ENCODE results near the gene TUBE1. TPM values are rescaled to one million over a fixed set of nuclear protein-coding genes. Genes with fewer than 3 reads are reported as not detected.
A peak's percentile ranks its signal among the peaks of the same experiment; 100 is the strongest.

Gene TUBE1
- total RNA-seq, 1 donor from 2014 or later, result 21.0 TPM

- H3K36me3 Mint-ChIP-seq (ENCODE audit: low read depth), result peaks cover 19% of the 10 kb centered on the region
- peaks cover 16% of the 10 kb centered on the region for H3K9me3 Mint-ChIP-seq
- intact Hi-C loops (cut with micrococcal nuclease), result no loop called here
- no peak overlapping the region for H3K4me3 Mint-ChIP-seq (ENCODE audit: low read depth)
- peak; percentile 43 for DNase-seq (ENCODE audit: low spot score)
- peaks cover 69% of the 10 kb centered on the region for H3K4me1 Mint-ChIP-seq (ENCODE audit: low read depth)
- no peaks in the 10 kb centered on the region for H3K27me3 Mint-ChIP-seq (ENCODE audit: low read depth)
- H3K27ac Mint-ChIP-seq, result peak overlapping the region; percentile 95
Measured at GRCh38 chr6:112029045-112029822, 58.0 kb downstream of the TUBE1 start.

- no peaks in the 10 kb centered on the region for H3K27me3 Mint-ChIP-seq (ENCODE audit: low read depth)
- peaks cover 60% of the 10 kb centered on the region for H3K4me1 Mint-ChIP-seq (ENCODE audit: low read depth)
- peak overlapping the region; percentile 53 for H3K4me3 Mint-ChIP-seq (ENCODE audit: low read depth)
- H3K9me3 Mint-ChIP-seq, result peaks cover 24% of the 10 kb centered on the region
- intact Hi-C loops (cut with micrococcal nuclease), result loop anchor here (1.0 kb wide), 3 partner anchors 8 to 15 kb away; no protein-coding TSS in a partner anchor
- H3K36me3 Mint-ChIP-seq (ENCODE audit: low read depth), result peaks cover 26% of the 10 kb centered on the region
- H3K27ac Mint-ChIP-seq, result peak overlapping the region; percentile 95
- peak; percentile 61 for DNase-seq (ENCODE audit: low spot score)
Measured at GRCh38 chr6:112027942-112028674, 59.2 kb downstream of the TUBE1 start.

GRCh38 chr6:112026933-112027332 is 60.3 kb downstream of the TUBE1 start:
- intact Hi-C loops (cut with micrococcal nuclease), result no loop called here
- Mint-ChIP-seq H3K4me3 (ENCODE audit: low read depth) (no peak overlapping the region), H3K27me3 (ENCODE audit: low read depth) (no peaks in the 10 kb centered on the region), H3K9me3 (peaks cover 24% of the 10 kb centered on the region), H3K4me1 (ENCODE audit: low read depth) (peaks cover 62% of the 10 kb centered on the region), H3K27ac (peak overlapping the region; percentile 95), H3K36me3 (ENCODE audit: low read depth) (peaks cover 26% of the 10 kb centered on the region)
- no peak for DNase-seq (ENCODE audit: low spot score)

GRCh38 chr6:112024464-112024863 is 62.8 kb downstream of the TUBE1 start:
- H3K27ac Mint-ChIP-seq, result no peak overlapping the region
- H3K9me3 Mint-ChIP-seq, result peaks cover 24% of the 10 kb centered on the region
- H3K4me1 Mint-ChIP-seq (ENCODE audit: low read depth), result peaks cover 51% of the 10 kb centered on the region
- no peaks in the 10 kb centered on the region for H3K27me3 Mint-ChIP-seq (ENCODE audit: low read depth)
- no peak overlapping the region for H3K4me3 Mint-ChIP-seq (ENCODE audit: low read depth)
- DNase-seq (ENCODE audit: low spot score), result no peak
- intact Hi-C loops (cut with micrococcal nuclease), result no loop called here
- H3K36me3 Mint-ChIP-seq (ENCODE audit: low read depth), result peaks cover 26% of the 10 kb centered on the region

GRCh38 chr6:112022749-112023148 is 64.5 kb downstream of the TUBE1 start:
- Mint-ChIP-seq H3K4me3 (ENCODE audit: low read depth) (no peak overlapping the region), H3K9me3 (peaks cover 24% of the 10 kb centered on the region), H3K4me1 (ENCODE audit: low read depth) (peaks cover 46% of the 10 kb centered on the region), H3K27ac (no peak overlapping the region), H3K27me3 (ENCODE audit: low read depth) (no peaks in the 10 kb centered on the region), H3K36me3 (ENCODE audit: low read depth) (peaks cover 25% of the 10 kb centered on the region)
- DNase-seq (ENCODE audit: low spot score), result no peak
- intact Hi-C loops (cut with micrococcal nuclease), result no loop called here

GRCh38 chr6:112021691-112022310 is 65.5 kb downstream of the TUBE1 start:
- no peak overlapping the region for H3K27ac Mint-ChIP-seq
- peaks cover 24% of the 10 kb centered on the region for H3K9me3 Mint-ChIP-seq
- intact Hi-C loops (cut with micrococcal nuclease), result no loop called here
- H3K4me3 Mint-ChIP-seq (ENCODE audit: low read depth), result no peak overlapping the region
- peaks cover 48% of the 10 kb centered on the region for H3K4me1 Mint-ChIP-seq (ENCODE audit: low read depth)
- H3K36me3 Mint-ChIP-seq (ENCODE audit: low read depth), result peaks cover 19% of the 10 kb centered on the region
- no peak for DNase-seq (ENCODE audit: low spot score)
- no peaks in the 10 kb centered on the region for H3K27me3 Mint-ChIP-seq (ENCODE audit: low read depth)

Other genes starting within 250 kb of the TUBE1 start
- 359 TPM in 2 replicates for gene FYN, start 214.0 kb downstream of the TUBE1 start, total RNA-seq
- 0.34 TPM in 1 of 2 replicates, not detected in the other for gene CCN6, start 33.4 kb downstream of the TUBE1 start, total RNA-seq
- gene FAM229B, start 109 bp upstream of the TUBE1 start, total RNA-seq, result 1.1 and 3.1 TPM in 2 replicates
- gene LAMA4, start 167.1 kb upstream of the TUBE1 start, total RNA-seq, result not detected in 2 replicates

Data from activated T-helper 2 cell treated with anti-CD3 and anti-CD28 coated beads, Interferon-gamma antibody, Interleukin-2, Interleukin-4, amounts not matched to agents 10 μg/mL and 5 μg/mL and 100 μg/mL, durations not matched to agents 14 hours and 24 hours and 36 hours (primary cell).